ENCODE data around the gene NID1. TPM values are rescaled to one million over a fixed set of nuclear protein-coding genes. Genes with fewer than 3 reads are reported as not detected.
"Not testable (repeated sequence)": the region's sequence is repeated elsewhere in the genome, so short reads cannot be mapped to it uniquely, and the experiment has no call there.

NID1 gene
- total RNA-seq, 6 experiments from 2014 or later, result 97.5 to 124 (median 107) TPM

DNA sequence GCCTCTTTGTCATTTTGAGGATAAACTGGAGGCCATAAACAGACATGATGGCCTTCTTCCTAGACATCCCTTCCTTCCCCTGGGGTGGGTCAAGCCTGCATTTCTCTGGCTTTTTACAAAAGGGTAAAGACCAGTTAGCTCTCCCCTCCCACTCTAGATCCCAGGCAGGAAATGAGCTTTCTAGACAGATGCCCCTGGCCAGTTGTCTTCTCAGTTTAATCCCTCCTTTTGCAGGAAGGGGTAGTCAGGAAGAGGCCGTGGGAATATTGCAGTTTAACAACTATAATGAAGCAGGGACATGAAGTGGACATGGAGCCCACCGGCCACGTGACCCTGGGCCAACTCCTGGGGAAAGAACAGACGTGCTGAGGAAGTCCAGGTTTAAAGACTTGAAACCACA lies 85.7 kb downstream of the NID1 start:
- Mint-ChIP-seq H3K4me3 (no peak overlapping the region), H3K27ac (peak overlapping the region; percentile 43; the same call in 1 of the 2 replicates), H3K4me1 (ENCODE audit: low read depth) (peaks cover 66% of the 10 kb centered on the region), H3K36me3 (ENCODE audit: low read depth) (peaks cover 71% of the 10 kb centered on the region), H3K27me3 (ENCODE audit: insufficient read depth) (peaks cover 2% of the 10 kb centered on the region; the same call in 1 of the 2 replicates), H3K9me3 (no peaks in the 10 kb centered on the region; the same call in 1 of the 2 replicates)
- TF ChIP-seq, protein P1, sequence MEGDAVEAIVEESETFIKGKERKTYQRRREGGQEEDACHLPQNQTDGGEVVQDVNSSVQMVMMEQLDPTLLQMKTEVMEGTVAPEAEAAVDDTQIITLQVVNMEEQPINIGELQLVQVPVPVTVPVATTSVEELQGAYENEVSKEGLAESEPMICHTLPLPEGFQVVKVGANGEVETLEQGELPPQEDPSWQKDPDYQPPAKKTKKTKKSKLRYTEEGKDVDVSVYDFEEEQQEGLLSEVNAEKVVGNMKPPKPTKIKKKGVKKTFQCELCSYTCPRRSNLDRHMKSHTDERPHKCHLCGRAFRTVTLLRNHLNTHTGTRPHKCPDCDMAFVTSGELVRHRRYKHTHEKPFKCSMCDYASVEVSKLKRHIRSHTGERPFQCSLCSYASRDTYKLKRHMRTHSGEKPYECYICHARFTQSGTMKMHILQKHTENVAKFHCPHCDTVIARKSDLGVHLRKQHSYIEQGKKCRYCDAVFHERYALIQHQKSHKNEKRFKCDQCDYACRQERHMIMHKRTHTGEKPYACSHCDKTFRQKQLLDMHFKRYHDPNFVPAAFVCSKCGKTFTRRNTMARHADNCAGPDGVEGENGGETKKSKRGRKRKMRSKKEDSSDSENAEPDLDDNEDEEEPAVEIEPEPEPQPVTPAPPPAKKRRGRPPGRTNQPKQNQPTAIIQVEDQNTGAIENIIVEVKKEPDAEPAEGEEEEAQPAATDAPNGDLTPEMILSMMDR (IDR thresholded peaks at IDR 0.05), result no peak
- DNase-seq, result no peak

DNA sequence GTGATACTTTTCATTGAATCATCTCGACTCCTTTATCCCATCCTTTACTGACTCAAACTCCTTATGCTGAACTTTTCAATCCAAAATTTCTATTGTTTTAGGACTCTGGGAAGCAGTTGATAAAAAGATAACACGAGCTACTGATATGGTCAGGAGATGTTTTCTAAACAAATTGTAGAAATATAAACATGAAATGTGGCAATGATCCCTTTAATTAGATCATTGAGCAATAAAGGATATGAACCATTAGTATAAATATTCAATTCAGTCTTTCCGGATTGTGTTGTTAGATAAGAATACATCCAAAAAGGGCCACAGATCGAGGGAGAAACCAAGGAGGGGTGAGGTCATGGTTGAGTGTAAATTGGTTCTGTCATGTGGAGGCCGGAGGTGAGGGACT lies 88.4 kb downstream of the NID1 start:
- H3K36me3 Mint-ChIP-seq (ENCODE audit: low read depth), result peaks cover 72% of the 10 kb centered on the region
- H3K27ac Mint-ChIP-seq, result peak overlapping the region; percentile 78
- peak overlapping the region; percentile 3; the same call in 1 of the 2 replicates for H3K4me3 Mint-ChIP-seq
- peaks cover 66% of the 10 kb centered on the region for H3K4me1 Mint-ChIP-seq (ENCODE audit: low read depth)
- peaks cover 2% of the 10 kb centered on the region; the same call in 1 of the 2 replicates for H3K27me3 Mint-ChIP-seq (ENCODE audit: insufficient read depth)
- H3K9me3 Mint-ChIP-seq, result no peaks in the 10 kb centered on the region; the same call in 1 of the 2 replicates
- DNase-seq, result no peak
- TF ChIP-seq, protein P1 (IDR thresholded peaks at IDR 0.05), result no peak

DNA sequence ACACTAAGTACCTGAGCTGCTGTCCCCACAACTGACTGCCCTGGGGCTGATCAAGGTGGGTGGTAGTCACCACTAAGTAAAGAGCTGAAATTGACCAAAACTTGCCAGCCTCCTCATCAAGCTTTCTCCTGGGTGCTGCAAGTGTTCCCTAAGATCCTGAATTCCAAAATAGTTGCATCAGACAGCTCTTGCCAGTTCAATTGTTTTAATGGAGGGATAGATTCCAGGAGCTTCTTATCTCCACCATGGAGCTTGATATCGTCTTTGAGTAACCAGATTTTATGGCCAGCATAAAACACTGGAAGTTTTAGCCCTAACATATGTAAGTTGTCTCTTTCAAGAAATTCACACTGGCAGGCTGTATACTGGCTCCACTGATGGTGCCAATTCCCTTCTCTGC lies 90.3 kb downstream of the NID1 start:
- TF ChIP-seq, protein P1 (IDR thresholded peaks at IDR 0.05), result no peak

DNA sequence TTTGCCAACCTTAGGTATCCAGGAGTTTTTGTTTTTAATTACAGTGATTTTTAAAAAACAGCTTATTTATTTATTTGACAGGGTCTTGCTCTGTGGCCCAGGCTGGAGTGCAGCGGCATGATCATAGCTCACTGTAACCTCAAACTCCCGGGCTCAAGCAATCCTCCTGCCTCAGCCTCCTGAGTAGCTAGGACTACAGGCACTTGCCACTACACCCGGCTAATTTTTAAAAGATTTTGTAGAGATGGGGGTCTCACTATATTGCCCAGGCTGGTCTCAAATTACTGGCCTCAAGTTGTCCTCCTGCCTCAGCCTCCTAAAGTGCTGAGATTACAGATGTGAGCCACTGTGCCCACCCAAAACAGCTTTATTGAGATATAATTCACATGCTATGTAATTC lies 92.2 kb downstream of the NID1 start:
- Mint-ChIP-seq H3K27ac (peak overlapping the region; percentile 97), H3K36me3 (ENCODE audit: low read depth) (peaks cover 35% of the 10 kb centered on the region), H3K4me1 (ENCODE audit: low read depth) (peaks cover 63% of the 10 kb centered on the region), H3K4me3 (peak overlapping the region; percentile 86)
- H3K9me3 Mint-ChIP-seq; H3K27me3 Mint-ChIP-seq (ENCODE audit: insufficient read depth); DNase-seq: not testable (repeated sequence)

More for the DNA sequence above, 90.3 kb downstream of the NID1 start:
- peaks cover 2% of the 10 kb centered on the region; the same call in 1 of the 2 replicates for H3K27me3 Mint-ChIP-seq (ENCODE audit: insufficient read depth)
- no peak overlapping the region for H3K4me3 Mint-ChIP-seq
- peaks cover 53% of the 10 kb centered on the region for H3K36me3 Mint-ChIP-seq (ENCODE audit: low read depth)
- peaks cover 70% of the 10 kb centered on the region for H3K4me1 Mint-ChIP-seq (ENCODE audit: low read depth)
- H3K9me3 Mint-ChIP-seq, result no peaks in the 10 kb centered on the region; the same call in 1 of the 2 replicates
- H3K27ac Mint-ChIP-seq, result peak overlapping the region; percentile 57
- DNase-seq, result no peak

DNA sequence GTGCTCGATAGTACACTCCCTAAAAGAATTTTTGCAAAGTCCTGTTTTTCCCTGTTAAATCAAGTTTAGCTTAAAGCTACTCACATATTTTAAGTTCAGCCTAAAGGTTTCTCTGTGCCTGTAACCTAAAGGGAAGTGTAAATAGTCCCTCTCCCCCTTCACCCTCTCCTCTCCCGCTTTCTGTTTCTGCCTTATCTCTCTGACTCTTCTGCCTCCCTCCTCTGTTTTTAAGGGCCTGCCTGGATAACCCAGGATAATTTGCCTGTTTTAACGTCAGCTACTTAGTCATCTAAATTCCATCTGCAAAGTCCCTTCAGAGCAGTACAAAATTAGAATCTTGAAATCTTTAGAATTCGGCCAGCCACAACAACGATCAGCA lies 92.6 kb downstream of the NID1 start:
- peaks cover 2% of the 10 kb centered on the region; the same call in 1 of the 2 replicates for H3K27me3 Mint-ChIP-seq (ENCODE audit: insufficient read depth)
- TF ChIP-seq, protein P1 (IDR thresholded peaks at IDR 0.05), result no peak
- DNase-seq, result peak; percentile 87
- H3K9me3 Mint-ChIP-seq, result no peaks in the 10 kb centered on the region; the same call in 1 of the 2 replicates
- H3K36me3 Mint-ChIP-seq (ENCODE audit: low read depth), result peaks cover 31% of the 10 kb centered on the region
- H3K27ac Mint-ChIP-seq, result peak overlapping the region; percentile 97
- H3K4me1 Mint-ChIP-seq (ENCODE audit: low read depth), result peaks cover 60% of the 10 kb centered on the region
- peak overlapping the region; percentile 86 for H3K4me3 Mint-ChIP-seq

DNA sequence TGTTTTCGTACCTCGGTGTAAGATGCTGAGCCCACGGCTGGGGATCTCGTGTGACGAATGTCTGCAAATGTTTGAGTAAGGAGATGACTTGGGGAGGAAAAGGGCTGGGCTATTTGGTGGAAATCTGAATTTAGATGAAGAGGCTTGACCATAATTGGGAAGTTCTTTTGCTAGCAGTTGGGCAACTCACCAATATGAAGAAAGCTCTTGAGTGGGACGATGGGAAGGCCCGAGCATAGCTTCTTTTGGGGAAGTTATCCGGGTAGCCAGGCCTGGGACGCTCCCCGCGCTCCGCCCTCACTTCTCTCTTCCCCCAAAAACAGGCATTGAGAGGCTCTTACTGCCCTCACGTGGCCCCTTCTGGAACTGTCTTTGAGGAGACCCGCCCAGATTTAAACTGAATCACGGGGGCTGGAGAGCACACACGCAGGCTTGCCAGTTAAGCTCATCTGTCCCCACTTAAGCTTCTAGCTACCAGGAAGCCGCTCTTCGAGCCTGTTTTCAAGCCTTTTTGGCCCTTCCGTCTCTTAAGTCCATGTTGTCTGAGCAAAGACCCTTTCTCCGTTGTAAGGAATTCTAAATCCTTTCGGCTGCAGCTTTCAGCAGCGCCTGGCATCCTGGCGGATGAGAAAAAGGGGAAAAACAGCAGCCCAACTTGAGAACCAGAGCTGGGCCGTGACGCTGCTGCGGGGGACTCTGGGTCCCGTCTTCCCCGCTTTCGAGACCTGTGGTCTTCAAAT lies 93.1 kb downstream of the NID1 start:
- Mint-ChIP-seq H3K27me3 (ENCODE audit: insufficient read depth) (peaks cover 2% of the 10 kb centered on the region; the same call in 1 of the 2 replicates), H3K27ac (peak overlapping the region; percentile 97), H3K36me3 (ENCODE audit: low read depth) (peaks cover 25% of the 10 kb centered on the region), H3K4me3 (peak overlapping the region; percentile 86), H3K9me3 (no peaks in the 10 kb centered on the region), H3K4me1 (ENCODE audit: low read depth) (peaks cover 54% of the 10 kb centered on the region)
- TF ChIP-seq, protein P1 (IDR thresholded peaks at IDR 0.05), result peak; percentile 89
- peak; percentile 90 for DNase-seq

Measured in HFFc6 (cell line).